ENCODE results near the gene BUB3.
A peak's percentile ranks its signal among the peaks of the same experiment; 100 is the strongest.

The BUB3 gene

GRCh38 chr10:123154092-123154710, at the start of gene BUB3:
Gene BUB3 (plus strand): TSS chr10:123154402. CDS start chr10:123154918, 516 bp downstream.
- peak; percentile 97 for DNase-seq

- DNase-seq, result no peak
Measured at GRCh38 chr10:123109466-123109865, 44.7 kb upstream of the BUB3 start.

GRCh38 chr10:123117644-123118417, 36.4 kb upstream of the BUB3 start:
- DNase-seq, result peak; percentile 40

- no peak for DNase-seq
Measured at GRCh38 chr10:123119081-123119480, 35.1 kb upstream of the BUB3 start.

- DNase-seq, result no peak
Measured at GRCh38 chr10:123126246-123126645, 28.0 kb upstream of the BUB3 start.

GRCh38 chr10:123129618-123130271, 24.5 kb upstream of the BUB3 start:
- DNase-seq, result no peak

- DNase-seq, result peak; percentile 74
Measured at GRCh38 chr10:123132576-123133477, 21.4 kb upstream of the BUB3 start.

- DNase-seq, result no peak
Measured at GRCh38 chr10:123133541-123134342, 20.5 kb upstream of the BUB3 start.

- no peak for DNase-seq
Measured at GRCh38 chr10:123134343-123134914, 19.8 kb upstream of the BUB3 start.

- no peak for DNase-seq
Measured at GRCh38 chr10:123134915-123135414, 19.2 kb upstream of the BUB3 start.

GRCh38 chr10:123135415-123136141, 18.6 kb upstream of the BUB3 start, which contains the start of gene HMX3:
Gene HMX3 (plus strand): TSS chr10:123135970. CDS start chr10:123136051, 81 bp downstream.
- peak; percentile 63 for DNase-seq

GRCh38 chr10:123136221-123136805, 17.9 kb upstream of the BUB3 start:
- peak; percentile 17 for DNase-seq

GRCh38 chr10:123136806-123137642, 17.2 kb upstream of the BUB3 start:
- DNase-seq, result peak; percentile 45

- no peak for DNase-seq
Measured at GRCh38 chr10:123139165-123139520, 15.1 kb upstream of the BUB3 start.

GRCh38 chr10:123139521-123140163, 14.6 kb upstream of the BUB3 start:
- DNase-seq, result no peak

GRCh38 chr10:123140164-123140982, 13.8 kb upstream of the BUB3 start:
- DNase-seq, result no peak

- DNase-seq, result no peak
Measured at GRCh38 chr10:123140983-123141390, 13.2 kb upstream of the BUB3 start.

All from NCI-H69 (cell line).